ENCODE data around the gene MSI2. TPM values are rescaled to one million over a fixed set of nuclear protein-coding genes. Genes with fewer than 3 reads are reported as not detected.

MSI2 gene
- total and polyA plus RNA-seq, 2 donors (not counting 1 experiment from before 2014, with no cell fraction given) = 16.1 to 196 TPM

GRCh38 chr17:57675427-57676387 is 419.4 kb downstream of the MSI2 start:
- H3K27me3 ChIP-seq (replicated peaks in 1 of 4; ENCODE audit: control extremely low read depth in 1 of 4, control insufficient read depth in 3 of 4, insufficient read depth in 4 of 4, low read length in 3 of 4) = no peaks in the 10 kb centered on the region
- intact Hi-C loops (cut with micrococcal nuclease) = no loop called here
- H3K9me3 ChIP-seq (ENCODE audit: control extremely low read depth in 1 of 3, control insufficient read depth in 2 of 3, insufficient read depth in 1 of 3, low read length in 2 of 3) = no peaks in the 10 kb centered on the region
- ATAC-seq (ENCODE audit: low read depth) = no peak
- CTCF ChIA-PET = interaction anchor here (0.9 to 6.4 kb wide), 4 partner anchors 72 to 433 kb away, joined by 4 to 137 read pairs (median 44); no protein-coding TSS in a partner anchor
- Mint-ChIP-seq H3K27ac (no peak overlapping the region), H3K27me3 (no peaks in the 10 kb centered on the region), H3K9me3 (ENCODE audit: insufficient read depth) (no peaks in the 10 kb centered on the region), H3K4me1 (peaks cover 6% of the 10 kb centered on the region), H3K4me3 (no peak overlapping the region)
- 93% methylated on average over 22 of the region's 24 CpGs for WGBS (ENCODE audit: insufficient coverage)
- no peaks in the 10 kb centered on the region for H3K4me1 ChIP-seq (ENCODE audit: control insufficient read depth in 2 of 2, insufficient read depth in 2 of 2, low read length in 2 of 2)
- H4K20me1 ChIP-seq (ENCODE audit: control insufficient read depth, insufficient read depth, low read length, poor library complexity, severe bottlenecking) = peaks cover 6% of the 10 kb centered on the region
- POLR2A ChIA-PET = no interaction called here
- H3K27ac ChIP-seq (ENCODE audit: low read length in 2 of 2) = no peak overlapping the region
- no peak overlapping the region for H3K4me2 ChIP-seq (replicated peaks; ENCODE audit: low read depth, low read length, poor library complexity, severe bottlenecking)
- H3K36me3 ChIP-seq (replicated peaks in 1 of 2; ENCODE audit: control extremely low read depth in 1 of 2, control insufficient read depth in 1 of 2, extremely low read depth in 1 of 2, insufficient read depth in 2 of 2, low read length in 1 of 2) = peaks cover 9 to 15% of the 10 kb centered on the region in 2 experiments
- H2AFZ ChIP-seq (ENCODE audit: insufficient read depth, low read depth, low read length, poor library complexity, severe bottlenecking) = no peak overlapping the region
- H3K9ac ChIP-seq (ENCODE audit: low read length) = no peak overlapping the region
- H3K4me3 ChIP-seq (ENCODE audit: control extremely low read depth in 1 of 5, extremely low read depth in 1 of 5, insufficient read depth in 1 of 5, low read depth in 2 of 5, low read length in 4 of 5) = no peak overlapping the region
- TF ChIP-seq CTCF (IDR thresholded peaks at IDR 0.05) (no peak), EZH2 (IDR thresholded peaks at IDR 0.05; ENCODE audit: borderline replicate concordance, insufficient read depth, low read depth, low read length, poor library complexity, severe bottlenecking) (no peak)
- H3K79me2 ChIP-seq (ENCODE audit: control insufficient read depth, insufficient read depth, low read length) = peaks cover 11% of the 10 kb centered on the region
- no peak for DNase-seq

- H4K20me1 ChIP-seq (ENCODE audit: control insufficient read depth, insufficient read depth, low read length, poor library complexity, severe bottlenecking) = peaks cover 6% of the 10 kb centered on the region
- H3K9me3 ChIP-seq (ENCODE audit: control extremely low read depth in 1 of 3, control insufficient read depth in 2 of 3, insufficient read depth in 1 of 3, low read length in 2 of 3) = no peaks in the 10 kb centered on the region
- 93% methylated on average over 3 of the region's 7 CpGs for WGBS (ENCODE audit: insufficient coverage)
- TF ChIP-seq EZH2 (IDR thresholded peaks at IDR 0.05; ENCODE audit: borderline replicate concordance, insufficient read depth, low read depth, low read length, poor library complexity, severe bottlenecking) (no peak), CTCF (IDR thresholded peaks at IDR 0.05) (no peak)
- H3K27ac ChIP-seq (ENCODE audit: low read length in 2 of 2) = no peak overlapping the region
- intact Hi-C loops (cut with micrococcal nuclease) = no loop called here
- no peak overlapping the region for H3K4me3 ChIP-seq (ENCODE audit: control extremely low read depth in 1 of 5, extremely low read depth in 1 of 5, insufficient read depth in 1 of 5, low read depth in 2 of 5, low read length in 4 of 5)
- peaks cover 9 to 15% of the 10 kb centered on the region in 2 experiments for H3K36me3 ChIP-seq (replicated peaks in 1 of 2; ENCODE audit: control extremely low read depth in 1 of 2, control insufficient read depth in 1 of 2, extremely low read depth in 1 of 2, insufficient read depth in 2 of 2, low read length in 1 of 2)
- ChIA-PET POLR2A (no interaction called here), CTCF (interaction anchor here (1.3 kb wide), 1 partner anchor 434 kb away, joined by 4 read pairs; no protein-coding TSS in a partner anchor)
- no peak overlapping the region for H2AFZ ChIP-seq (ENCODE audit: insufficient read depth, low read depth, low read length, poor library complexity, severe bottlenecking)
- H3K79me2 ChIP-seq (ENCODE audit: control insufficient read depth, insufficient read depth, low read length) = peaks cover 11% of the 10 kb centered on the region
- H3K4me1 ChIP-seq (ENCODE audit: control insufficient read depth in 2 of 2, insufficient read depth in 2 of 2, low read length in 2 of 2) = no peaks in the 10 kb centered on the region
- DNase-seq (no peak), ATAC-seq (ENCODE audit: low read depth) (no peak)
- no peaks in the 10 kb centered on the region for H3K27me3 ChIP-seq (replicated peaks in 1 of 4; ENCODE audit: control extremely low read depth in 1 of 4, control insufficient read depth in 3 of 4, insufficient read depth in 4 of 4, low read length in 3 of 4)
- H3K4me2 ChIP-seq (replicated peaks; ENCODE audit: low read depth, low read length, poor library complexity, severe bottlenecking) = no peak overlapping the region
- Mint-ChIP-seq H3K27me3 (no peaks in the 10 kb centered on the region), H3K27ac (no peak overlapping the region), H3K4me3 (no peak overlapping the region), H3K9me3 (ENCODE audit: insufficient read depth) (no peaks in the 10 kb centered on the region), H3K4me1 (peaks cover 6% of the 10 kb centered on the region)
- H3K9ac ChIP-seq (ENCODE audit: low read length) = no peak overlapping the region
Observed at GRCh38 chr17:57676543-57676942, 420.2 kb downstream of the MSI2 start.

Data from B cell (primary cell).